GM19452 (cell line): ENCODE results near the gene LMCD1.

Experiments
- ATAC-seq: cut with Tn5 transposase; IDR thresholded peaks from one replicate; pipeline ENCODE4 v1.9.1; 2021; ENCODE audit not compliant: unreplicated experiment

LMCD1 gene

GRCh38 chr3:8608041-8608790 is 106.6 kb downstream of the LMCD1 start:
- no peak for ATAC-seq

- ATAC-seq = no peak
Observed at GRCh38 chr3:8608791-8609467, 107.3 kb downstream of the LMCD1 start.

GRCh38 chr3:8610951-8611350 is 109.3 kb downstream of the LMCD1 start:
- no peak for ATAC-seq

DNA sequence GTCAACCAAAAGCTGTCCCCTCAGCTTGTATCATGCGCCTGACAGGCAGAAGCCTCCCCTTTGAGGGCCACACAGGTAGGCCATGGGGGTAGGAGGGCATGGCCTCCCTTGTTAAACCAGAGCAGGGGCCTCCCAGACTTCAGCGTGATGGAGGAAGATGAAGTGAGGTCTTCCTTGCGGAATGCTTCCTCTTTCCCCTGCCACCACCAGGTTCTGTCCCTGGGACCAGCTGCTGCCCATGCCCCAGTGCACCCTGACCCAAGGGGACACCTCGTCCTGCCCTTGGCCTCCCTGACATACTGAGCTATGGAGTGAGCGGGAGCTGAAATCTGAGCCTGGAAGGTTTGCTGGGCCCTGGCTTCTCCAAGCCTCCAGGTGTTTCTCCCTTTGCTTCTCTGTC is 116.3 kb downstream of the LMCD1 start:
- ATAC-seq = no peak

- ATAC-seq = no peak
Observed at GRCh38 chr3:8618950-8619349, 117.3 kb downstream of the LMCD1 start.

DNA sequence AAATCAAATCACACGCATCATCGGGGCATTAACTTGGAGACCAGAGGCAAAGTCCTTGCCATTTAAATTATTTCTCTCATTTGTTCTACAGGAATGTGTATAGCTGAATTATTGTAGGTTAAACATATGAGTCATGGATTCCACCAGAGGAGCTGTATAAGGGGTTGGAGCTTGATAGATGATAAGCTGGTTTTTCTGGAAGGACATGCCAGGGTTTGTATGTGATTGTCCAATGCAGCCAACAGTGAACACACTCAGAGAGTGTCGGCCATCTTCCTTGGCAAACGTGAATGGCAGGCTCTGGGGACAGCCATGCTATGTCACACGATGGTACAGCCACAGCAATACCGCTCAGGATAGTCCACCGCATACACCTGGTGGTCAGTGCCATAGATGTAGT is 117.9 kb downstream of the LMCD1 start:
- no peak for ATAC-seq

DNA sequence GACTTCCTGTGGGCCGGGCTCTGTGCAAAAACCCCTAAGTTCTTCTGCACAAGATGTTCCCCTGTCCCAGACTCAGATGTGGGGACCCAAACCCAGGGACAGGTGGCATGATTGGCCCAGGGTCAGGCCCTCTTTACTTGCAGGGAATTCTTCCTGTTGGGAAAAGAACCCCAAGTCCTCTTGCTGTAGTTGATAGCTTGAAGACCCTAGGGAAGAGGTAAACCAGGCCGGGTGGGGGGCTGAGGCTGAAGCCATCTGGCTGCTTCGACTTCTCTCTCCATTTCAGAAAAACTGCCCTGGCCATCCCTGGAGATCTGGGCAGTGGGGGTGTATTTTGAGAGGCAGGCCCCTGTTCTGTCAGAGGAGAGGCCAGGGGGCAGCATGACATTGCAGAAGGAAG is 119.5 kb downstream of the LMCD1 start:
- no peak for ATAC-seq

- no peak for ATAC-seq
Observed at GRCh38 chr3:8621872-8622271, 120.2 kb downstream of the LMCD1 start.

DNA sequence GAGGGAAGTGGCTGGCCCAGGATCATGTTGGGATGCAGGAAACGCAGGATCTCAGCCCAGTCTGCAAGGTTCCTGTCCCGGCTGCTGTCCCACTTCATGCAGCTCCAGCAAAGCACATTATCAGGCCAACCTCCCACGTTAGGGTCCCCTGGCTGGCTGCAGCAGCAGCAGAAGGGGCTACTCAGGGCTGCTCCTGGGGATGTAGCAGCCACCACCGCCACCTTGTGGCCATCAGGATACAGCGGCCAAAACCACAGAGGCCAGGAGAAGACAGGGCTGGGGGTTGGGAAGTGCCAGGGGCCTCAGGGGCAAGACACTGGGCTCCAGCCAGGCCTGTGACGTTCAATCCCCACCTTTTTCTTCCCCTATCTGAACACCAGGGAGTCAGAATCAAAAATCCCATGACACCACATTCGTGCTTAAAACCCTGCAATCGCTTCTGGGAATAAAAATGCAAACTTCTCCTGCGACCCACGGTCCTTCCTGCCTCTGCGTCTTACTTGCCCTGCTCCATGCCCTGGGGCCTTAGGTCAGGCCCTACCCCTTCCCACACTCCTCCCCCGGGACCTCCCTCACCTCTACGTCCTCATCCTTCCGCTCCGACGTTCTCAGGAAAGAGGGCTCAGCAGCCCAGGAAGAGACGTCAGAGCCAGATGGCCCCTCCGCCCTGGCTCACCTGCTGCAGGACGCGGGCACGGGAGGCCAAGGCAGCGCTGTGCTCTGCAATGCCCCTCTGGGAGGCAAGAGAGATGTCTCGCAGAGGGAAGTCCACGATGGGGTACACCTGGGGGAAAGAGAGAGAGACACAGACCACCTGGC is 121.5 kb downstream of the LMCD1 start:
- peak; percentile 86 for ATAC-seq

- no peak for ATAC-seq
Observed at GRCh38 chr3:8623741-8624140, 122.1 kb downstream of the LMCD1 start.
